Neural cell (in vitro differentiated cells): ENCODE measurements around the gene OAS1. TPM values are rescaled to one million over a fixed set of nuclear protein-coding genes. Genes with fewer than 3 reads are reported as not detected.

Experiments
- H2AFZ ChIP-seq: fragments of 200-600, 300-800 bp; sonication (generic), shearing (Covaris generic); 2 replicates; pipeline ENCODE4 v1.6.0; 2014; ENCODE audit warnings: low read depth, mild to moderate bottlenecking, antibody characterized with exemption, low read length, moderate library complexity
- H3F3A ChIP-seq: fragments of 200-600 bp; shearing (Covaris generic); 2 replicates; pipeline ENCODE4 v1.6.1; 2016; ENCODE audit warnings: mild to moderate bottlenecking, moderate library complexity, mixed read lengths, antibody characterized with exemption, low read length; ENCODE audit not compliant: insufficient read depth, poor library complexity, severe bottlenecking
- H3K27ac ChIP-seq: fragments of 200-600, 300-800 bp; sonication (generic), shearing (Covaris generic); 2 replicates; pipeline ENCODE4 v1.5.1; 2014; ENCODE audit warnings: mild to moderate bottlenecking, low read length, moderate library complexity
- H3K27me3 ChIP-seq: fragments of 300-800, 200-600 bp; sonication (generic), shearing (Covaris generic); 2 replicates; pipeline ENCODE4 v1.6.0; 2014; ENCODE audit warnings: mild to moderate bottlenecking, low read depth, low read length, moderate library complexity; ENCODE audit not compliant: insufficient read depth
- H3K36me3 ChIP-seq: fragments of 300-800, 200-600 bp; sonication (generic), shearing (Covaris generic); 2 replicates; pipeline ENCODE4 v1.5.1; 2014; ENCODE audit warnings: mild to moderate bottlenecking, antibody characterized with exemption, low read length, moderate library complexity; ENCODE audit not compliant: insufficient read depth
- H3K4me2 ChIP-seq: fragments of 300-800, 200-600 bp; sonication (generic), shearing (Covaris generic); 2 replicates; pipeline ENCODE4 v1.6.0; 2014; ENCODE audit warnings: mild to moderate bottlenecking, low read length
- H3K4me3 ChIP-seq: fragments of 300-800, 200-600 bp; sonication (generic), shearing (Covaris generic); 2 replicates; pipeline ENCODE4 v1.5.1; 2014; ENCODE audit warnings: mild to moderate bottlenecking, low read length, moderate library complexity
- H3K79me2 ChIP-seq: fragments of 200-600 bp; shearing (Covaris generic); replicated peaks from 2 replicates; pipeline ENCODE4 v1.6.0; 2014; ENCODE audit warnings: mild to moderate bottlenecking, low read length, moderate library complexity; ENCODE audit not compliant: insufficient read depth
- H3K9ac ChIP-seq: fragments of 300-800, 200-600 bp; sonication (generic), shearing (Covaris generic); 2 replicates; pipeline ENCODE4 v1.6.1; 2016; ENCODE audit warnings: mild to moderate bottlenecking, low read length, mixed read lengths
- H3K9me2 ChIP-seq: fragments of 200-600 bp; shearing (Covaris generic); 2 replicates; pipeline ENCODE4 v1.6.1; 2016; ENCODE audit warnings: mild to moderate bottlenecking, low read length, mixed read lengths; ENCODE audit not compliant: insufficient read depth
- H3K9me3 ChIP-seq: fragments of 200-600, 300-800 bp; sonication (generic), shearing (Covaris generic); 2 replicates; pipeline ENCODE4 v1.6.1; 2016; ENCODE audit warnings: mild to moderate bottlenecking, mixed run types, low read length, moderate library complexity, mixed read lengths
- H4K20me1 ChIP-seq: fragments of 200-600 bp; shearing (Covaris generic); 2 replicates; pipeline ENCODE4 v1.6.1; 2016; ENCODE audit warnings: mild to moderate bottlenecking, mixed run types; ENCODE audit not compliant: insufficient read depth
- EP300 ChIP-seq: fragments of 450-650 bp; conservative IDR thresholded peaks from 2 replicates; pipeline ENCODE4 v1.6.1; 2014; ENCODE audit warnings: antibody characterized with exemption, mild to moderate bottlenecking, moderate library complexity; ENCODE audit not compliant: poor library complexity, severe bottlenecking
- EZH2 ChIP-seq: fragments of 200-600, 300-800 bp; shearing (Covaris generic), sonication (generic); IDR thresholded peaks from 2 replicates; pipeline ENCODE4 v1.6.1; 2014; ENCODE audit warnings: antibody characterized with exemption, low read length, borderline replicate concordance, mild to moderate bottlenecking; ENCODE audit not compliant: insufficient read depth, poor library complexity, severe bottlenecking
- MXI1 ChIP-seq: fragments of 450-650 bp; conservative IDR thresholded peaks from 2 replicates; pipeline ENCODE4 v1.6.1; 2014; ENCODE audit warnings: antibody characterized with exemption, mild to moderate bottlenecking; ENCODE audit not compliant: poor library complexity, severe bottlenecking
- POLR2AphosphoS5 ChIP-seq: IDR thresholded peaks from 2 replicates; pipeline ENCODE4 v1.6.1; 2012
- RAD21 ChIP-seq: fragments of 450-650 bp; conservative IDR thresholded peaks from 2 replicates; pipeline ENCODE4 v1.6.1; 2014; ENCODE audit warnings: antibody characterized with exemption, mild to moderate bottlenecking, moderate library complexity
- REST ChIP-seq: IDR thresholded peaks from 2 replicates; pipeline ENCODE4 v1.6.1; 2012; ENCODE audit warnings: borderline replicate concordance
- SMC3 ChIP-seq: fragments of 450-650 bp; conservative IDR thresholded peaks from 2 replicates; pipeline ENCODE4 v1.6.1; 2014; ENCODE audit warnings: antibody characterized with exemption, mild to moderate bottlenecking, moderate library complexity; ENCODE audit not compliant: poor library complexity
- TAF1 ChIP-seq: IDR thresholded peaks from 2 replicates; pipeline ENCODE4 v1.6.1; 2012; ENCODE audit warnings: low read depth
- polyA plus RNA-seq: library from polyadenylated mRNA; depleted of rRNA; stranded (reverse); fragments of >200 nt; gene quantifications from 2 replicates; pipeline ENCODE4 v1.2.3, GENCODE V29; 2014
- TF ChIP-seq, protein P1 (sequence below): fragments of 450-650 bp; IDR thresholded peaks from 2 replicates; pipeline ENCODE4 v1.5.1; 2014; ENCODE audit warnings: antibody characterized with exemption, mild to moderate bottlenecking, moderate library complexity; ENCODE audit not compliant: poor library complexity, severe bottlenecking

Gene OAS1
- polyA plus RNA-seq, 1 donor from 2014 or later, result not detected

DNA sequence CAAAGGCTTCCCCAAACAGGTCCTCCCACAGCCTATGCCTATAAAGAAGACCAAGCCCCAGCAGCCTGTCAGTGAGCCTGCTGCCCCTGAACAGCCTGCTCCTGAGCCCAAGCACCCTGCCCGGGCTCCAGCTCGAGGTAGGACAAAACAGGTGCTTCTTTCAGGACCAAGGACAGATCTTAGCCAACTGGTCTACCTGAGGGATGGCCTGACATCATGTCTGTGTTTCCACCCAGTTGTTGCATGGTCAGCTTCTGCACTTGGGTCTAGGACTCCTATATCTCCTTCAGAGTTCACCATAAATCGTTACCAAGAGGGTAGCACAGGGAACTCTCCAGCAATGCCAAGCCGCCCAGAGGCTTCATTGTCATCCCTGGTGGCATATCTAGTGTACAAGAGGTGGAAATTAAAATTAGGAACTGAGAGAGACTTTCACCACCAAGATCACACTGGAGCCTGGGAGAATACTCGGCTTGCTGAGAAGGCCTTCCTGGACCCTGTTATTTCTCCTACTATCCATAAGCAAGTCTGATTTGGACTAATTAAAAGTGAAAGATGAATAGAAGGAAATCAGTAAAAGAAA lies 38.2 kb upstream of the OAS1 start:
- Histone ChIP-seq H3K9me3 (no peaks in the 10 kb centered on the region), H3K79me2 (no peaks in the 10 kb centered on the region), H3K4me2 (no peak overlapping the region), H3F3A (no peaks in the 10 kb centered on the region), H4K20me1 (no peaks in the 10 kb centered on the region), H3K27me3 (peaks cover 6% of the 10 kb centered on the region), H2AFZ (no peak overlapping the region), H3K4me3 (no peak overlapping the region), H3K9ac (no peak overlapping the region), H3K9me2 (no peaks in the 10 kb centered on the region), H3K27ac (no peak overlapping the region), H3K36me3 (no peaks in the 10 kb centered on the region)
- TF ChIP-seq EZH2 (no peak), TAF1 (no peak), RAD21 (no peak), SMC3 (no peak), MXI1 (no peak), REST (no peak), POLR2AphosphoS5 (no peak), EP300 (no peak)
- TF ChIP-seq, protein P1, sequence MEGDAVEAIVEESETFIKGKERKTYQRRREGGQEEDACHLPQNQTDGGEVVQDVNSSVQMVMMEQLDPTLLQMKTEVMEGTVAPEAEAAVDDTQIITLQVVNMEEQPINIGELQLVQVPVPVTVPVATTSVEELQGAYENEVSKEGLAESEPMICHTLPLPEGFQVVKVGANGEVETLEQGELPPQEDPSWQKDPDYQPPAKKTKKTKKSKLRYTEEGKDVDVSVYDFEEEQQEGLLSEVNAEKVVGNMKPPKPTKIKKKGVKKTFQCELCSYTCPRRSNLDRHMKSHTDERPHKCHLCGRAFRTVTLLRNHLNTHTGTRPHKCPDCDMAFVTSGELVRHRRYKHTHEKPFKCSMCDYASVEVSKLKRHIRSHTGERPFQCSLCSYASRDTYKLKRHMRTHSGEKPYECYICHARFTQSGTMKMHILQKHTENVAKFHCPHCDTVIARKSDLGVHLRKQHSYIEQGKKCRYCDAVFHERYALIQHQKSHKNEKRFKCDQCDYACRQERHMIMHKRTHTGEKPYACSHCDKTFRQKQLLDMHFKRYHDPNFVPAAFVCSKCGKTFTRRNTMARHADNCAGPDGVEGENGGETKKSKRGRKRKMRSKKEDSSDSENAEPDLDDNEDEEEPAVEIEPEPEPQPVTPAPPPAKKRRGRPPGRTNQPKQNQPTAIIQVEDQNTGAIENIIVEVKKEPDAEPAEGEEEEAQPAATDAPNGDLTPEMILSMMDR, result no peak

DNA sequence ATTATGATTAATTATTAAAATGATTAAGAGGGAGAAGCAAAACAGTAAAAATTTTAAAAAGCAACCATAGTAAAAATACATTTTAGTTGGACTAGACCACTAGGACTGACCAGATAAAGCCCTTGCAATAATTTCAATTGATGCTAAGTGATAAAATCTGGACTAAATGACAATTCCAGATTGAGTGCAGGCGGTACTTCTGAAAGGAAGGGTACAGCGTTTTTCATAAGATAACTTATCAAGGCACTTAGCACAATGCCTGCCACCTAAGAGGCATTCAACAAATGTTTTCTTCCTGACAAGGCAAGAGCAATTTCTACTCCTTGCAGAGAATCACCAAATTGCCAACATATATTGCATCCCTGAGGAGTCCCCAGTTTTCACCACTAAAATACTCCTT lies 37.7 kb upstream of the OAS1 start:
- Histone ChIP-seq H4K20me1 (no peaks in the 10 kb centered on the region), H3K36me3 (no peaks in the 10 kb centered on the region), H3K27me3 (peaks cover 6% of the 10 kb centered on the region), H3K79me2 (no peaks in the 10 kb centered on the region), H3K9ac (no peak overlapping the region), H2AFZ (no peak overlapping the region), H3K4me3 (no peak overlapping the region), H3K4me2 (no peak overlapping the region), H3K9me3 (no peaks in the 10 kb centered on the region), H3F3A (no peaks in the 10 kb centered on the region), H3K9me2 (no peaks in the 10 kb centered on the region), H3K27ac (no peak overlapping the region)
- TF ChIP-seq, protein P1, result no peak
- no peak for TF ChIP-seq REST
- no peak for TF ChIP-seq MXI1
- TF ChIP-seq POLR2AphosphoS5, result no peak
- TF ChIP-seq EZH2, result no peak
- no peak for TF ChIP-seq TAF1
- no peak for TF ChIP-seq EP300
- no peak for TF ChIP-seq RAD21
- TF ChIP-seq SMC3, result no peak
